Measurements from ENCODE around the gene SFXN5.

SFXN5 gene

GRCh38 chr2:73022024-73022568 lies 49.4 kb downstream of the SFXN5 start:
- no peak overlapping the region for H3K9ac ChIP-seq
- H3K27me3 ChIP-seq (ENCODE audit: insufficient read depth, low read depth): no peaks in the 10 kb centered on the region
- no peak overlapping the region for H3K27ac ChIP-seq
- H3K79me2 ChIP-seq (ENCODE audit: insufficient read depth, low read depth): no peaks in the 10 kb centered on the region
- H3K4me2 ChIP-seq: no peak overlapping the region
- H3K4me1 ChIP-seq (ENCODE audit: low read depth, poor library complexity, severe bottlenecking): no peaks in the 10 kb centered on the region
- H3K4me3 ChIP-seq (IDR thresholded peaks at IDR 0.05; ENCODE audit: insufficient read depth, low read depth, low read length): no peak overlapping the region
- H2AFZ ChIP-seq (ENCODE audit: low read depth): no peak overlapping the region
- no peaks in the 10 kb centered on the region for H4K20me1 ChIP-seq (ENCODE audit: insufficient read depth)
- TF ChIP-seq CTCF (conservative IDR thresholded peaks at IDR 0.05; ENCODE audit: low read depth, low read length): no peak
- no peaks in the 10 kb centered on the region for H3K36me3 ChIP-seq (ENCODE audit: insufficient read depth)

GRCh38 chr2:73021371-73022010 lies 50.0 kb downstream of the SFXN5 start:
- Histone ChIP-seq H4K20me1 (ENCODE audit: insufficient read depth) (no peaks in the 10 kb centered on the region), H2AFZ (ENCODE audit: low read depth) (no peak overlapping the region), H3K27ac (no peak overlapping the region), H3K4me2 (no peak overlapping the region), H3K4me3 (IDR thresholded peaks at IDR 0.05; ENCODE audit: insufficient read depth, low read depth, low read length) (no peak overlapping the region), H3K9ac (no peak overlapping the region), H3K4me1 (ENCODE audit: low read depth, poor library complexity, severe bottlenecking) (no peaks in the 10 kb centered on the region), H3K27me3 (ENCODE audit: insufficient read depth, low read depth) (no peaks in the 10 kb centered on the region), H3K79me2 (ENCODE audit: insufficient read depth, low read depth) (no peaks in the 10 kb centered on the region), H3K36me3 (ENCODE audit: insufficient read depth) (no peaks in the 10 kb centered on the region)
- TF ChIP-seq CTCF (conservative IDR thresholded peaks at IDR 0.05; ENCODE audit: low read depth, low read length): no peak

- TF ChIP-seq CTCF (conservative IDR thresholded peaks at IDR 0.05; ENCODE audit: low read depth, low read length): no peak
- Histone ChIP-seq H3K79me2 (ENCODE audit: insufficient read depth, low read depth) (no peaks in the 10 kb centered on the region), H3K36me3 (ENCODE audit: insufficient read depth) (no peaks in the 10 kb centered on the region), H3K9ac (no peak overlapping the region), H3K4me1 (ENCODE audit: low read depth, poor library complexity, severe bottlenecking) (no peaks in the 10 kb centered on the region), H2AFZ (ENCODE audit: low read depth) (no peak overlapping the region), H4K20me1 (ENCODE audit: insufficient read depth) (no peaks in the 10 kb centered on the region), H3K27me3 (ENCODE audit: insufficient read depth, low read depth) (no peaks in the 10 kb centered on the region), H3K4me3 (IDR thresholded peaks at IDR 0.05; ENCODE audit: insufficient read depth, low read depth, low read length) (no peak overlapping the region), H3K4me2 (no peak overlapping the region), H3K27ac (no peak overlapping the region)
Observed at GRCh38 chr2:73020657-73021370, 50.7 kb downstream of the SFXN5 start.

- H3K27me3 ChIP-seq (ENCODE audit: insufficient read depth, low read depth): no peaks in the 10 kb centered on the region
- no peaks in the 10 kb centered on the region for H4K20me1 ChIP-seq (ENCODE audit: insufficient read depth)
- H3K9ac ChIP-seq: no peak overlapping the region
- H3K4me3 ChIP-seq (IDR thresholded peaks at IDR 0.05; ENCODE audit: insufficient read depth, low read depth, low read length): no peak overlapping the region
- H3K36me3 ChIP-seq (ENCODE audit: insufficient read depth): no peaks in the 10 kb centered on the region
- TF ChIP-seq CTCF (conservative IDR thresholded peaks at IDR 0.05; ENCODE audit: low read depth, low read length): no peak
- H3K27ac ChIP-seq: no peak overlapping the region
- no peaks in the 10 kb centered on the region for H3K4me1 ChIP-seq (ENCODE audit: low read depth, poor library complexity, severe bottlenecking)
- no peaks in the 10 kb centered on the region for H3K79me2 ChIP-seq (ENCODE audit: insufficient read depth, low read depth)
- no peak overlapping the region for H2AFZ ChIP-seq (ENCODE audit: low read depth)
- no peak overlapping the region for H3K4me2 ChIP-seq
Observed at GRCh38 chr2:73020306-73020656, 51.2 kb downstream of the SFXN5 start.

Data from KMS-11 (cell line).